MM.1S (cell line): Measurements from ENCODE around the gene GOLPH3.

Experiments
- DNase-seq: peaks from one replicate; pipeline ENCODE4 v3.0.0-alpha.2; 2015
- H2AFZ ChIP-seq: fragments of 300-600 bp; sonication (generic); 2 replicates; pipeline ENCODE4 v1.6.0; 2016; ENCODE audit warnings: antibody characterized with exemption, low read length
- H3F3A ChIP-seq: fragments of 300-600 bp; sonication (generic); 2 replicates; pipeline ENCODE4 v1.6.1; 2016; ENCODE audit warnings: mild to moderate bottlenecking, antibody characterized with exemption, low read length, moderate library complexity, mixed read lengths; ENCODE audit not compliant: insufficient read depth
- H3K27ac ChIP-seq: fragments of 300-600 bp; sonication (generic); 2 replicates; pipeline ENCODE4 v1.5.1; 2016; ENCODE audit warnings: mild to moderate bottlenecking, low read length
- H3K27me3 ChIP-seq: fragments of 300-600 bp; sonication (generic); replicated peaks from 2 replicates; pipeline ENCODE4 v1.6.0; 2016; ENCODE audit warnings: low read length; ENCODE audit not compliant: insufficient read depth
- H3K36me3 ChIP-seq: fragments of 300-600 bp; sonication (generic); replicated peaks from 2 replicates; pipeline ENCODE4 v1.6.1; 2016; ENCODE audit warnings: mild to moderate bottlenecking, low read length, mixed read lengths; ENCODE audit not compliant: insufficient read depth
- H3K4me1 ChIP-seq: fragments of 300-600 bp; sonication (generic); 2 replicates; pipeline ENCODE4 v1.6.1; 2016; ENCODE audit warnings: low read length, mixed read lengths
- H3K4me2 ChIP-seq: fragments of 300-600 bp; sonication (generic); 2 replicates; pipeline ENCODE4 v1.6.0; 2016; ENCODE audit warnings: low read depth, low read length
- H3K4me3 ChIP-seq: fragments of 300-600 bp; sonication (generic); 2 replicates; pipeline ENCODE4 v1.5.1; 2016; ENCODE audit warnings: low read length, mixed read lengths
- H3K79me2 ChIP-seq: fragments of 300-600 bp; sonication (generic); 2 replicates; pipeline ENCODE4 v1.6.1; 2016; ENCODE audit warnings: mixed run types, low read length, mixed read lengths
- H3K9ac ChIP-seq: fragments of 300-600 bp; sonication (generic); 2 replicates; pipeline ENCODE4 v1.6.1; 2016; ENCODE audit warnings: low read length, mixed read lengths
- H3K9me2 ChIP-seq: fragments of 300-600 bp; sonication (generic); replicated peaks from 2 replicates; pipeline ENCODE4 v1.6.1; 2016; ENCODE audit warnings: mild to moderate bottlenecking, low read length, mixed read lengths; ENCODE audit not compliant: insufficient read depth
- H3K9me3 ChIP-seq: fragments of 300-600 bp; sonication (generic); replicated peaks from 2 replicates; pipeline ENCODE4 v1.6.1; 2016; ENCODE audit warnings: mild to moderate bottlenecking, low read length, mixed read lengths; ENCODE audit not compliant: insufficient read depth
- H4K20me1 ChIP-seq: fragments of 300-600 bp; sonication (generic); 2 replicates; pipeline ENCODE4 v1.6.1; 2016; ENCODE audit warnings: mild to moderate bottlenecking, low read length, moderate library complexity, mixed read lengths; ENCODE audit not compliant: insufficient read depth
- EZH2 ChIP-seq: fragments of 300-600 bp; sonication (generic); optimal IDR thresholded peaks from 2 replicates; pipeline ENCODE3; 2017; ENCODE audit warnings: low read depth, mild to moderate bottlenecking, antibody characterized with exemption, low read length, mixed read lengths
- EZH2phosphoT487 ChIP-seq: fragments of 300-600 bp; sonication (generic); IDR thresholded peaks from 2 replicates; pipeline ENCODE4 v1.6.1; 2018; ENCODE audit warnings: antibody characterized with exemption, low read length
- TF ChIP-seq, protein P1 (sequence below): fragments of 300-600 bp; sonication (generic); IDR thresholded peaks from 2 replicates; pipeline ENCODE4 v1.5.1; 2016; ENCODE audit warnings: antibody characterized with exemption, low read length, mixed read lengths

Gene GOLPH3

GRCh38 chr5:32159328-32160072, 14.6 kb downstream of the GOLPH3 start:
- H4K20me1 ChIP-seq = peaks cover 40% of the 10 kb centered on the region
- no peak overlapping the region for H3K27ac ChIP-seq
- no peaks in the 10 kb centered on the region; the same call in 1 of the 2 replicates for H3K36me3 ChIP-seq
- TF ChIP-seq, protein P1, sequence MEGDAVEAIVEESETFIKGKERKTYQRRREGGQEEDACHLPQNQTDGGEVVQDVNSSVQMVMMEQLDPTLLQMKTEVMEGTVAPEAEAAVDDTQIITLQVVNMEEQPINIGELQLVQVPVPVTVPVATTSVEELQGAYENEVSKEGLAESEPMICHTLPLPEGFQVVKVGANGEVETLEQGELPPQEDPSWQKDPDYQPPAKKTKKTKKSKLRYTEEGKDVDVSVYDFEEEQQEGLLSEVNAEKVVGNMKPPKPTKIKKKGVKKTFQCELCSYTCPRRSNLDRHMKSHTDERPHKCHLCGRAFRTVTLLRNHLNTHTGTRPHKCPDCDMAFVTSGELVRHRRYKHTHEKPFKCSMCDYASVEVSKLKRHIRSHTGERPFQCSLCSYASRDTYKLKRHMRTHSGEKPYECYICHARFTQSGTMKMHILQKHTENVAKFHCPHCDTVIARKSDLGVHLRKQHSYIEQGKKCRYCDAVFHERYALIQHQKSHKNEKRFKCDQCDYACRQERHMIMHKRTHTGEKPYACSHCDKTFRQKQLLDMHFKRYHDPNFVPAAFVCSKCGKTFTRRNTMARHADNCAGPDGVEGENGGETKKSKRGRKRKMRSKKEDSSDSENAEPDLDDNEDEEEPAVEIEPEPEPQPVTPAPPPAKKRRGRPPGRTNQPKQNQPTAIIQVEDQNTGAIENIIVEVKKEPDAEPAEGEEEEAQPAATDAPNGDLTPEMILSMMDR = no peak
- TF ChIP-seq EZH2phosphoT487 = no peak
- TF ChIP-seq EZH2 = no peak
- H2AFZ ChIP-seq = no peak overlapping the region
- peaks cover 20% of the 10 kb centered on the region for H3F3A ChIP-seq
- H3K27me3 ChIP-seq = no peaks in the 10 kb centered on the region
- H3K4me2 ChIP-seq = no peak overlapping the region
- H3K4me1 ChIP-seq = peaks cover 43% of the 10 kb centered on the region
- H3K9me2 ChIP-seq = no peaks in the 10 kb centered on the region
- peaks cover 95% of the 10 kb centered on the region for H3K79me2 ChIP-seq
- H3K9me3 ChIP-seq = no peaks in the 10 kb centered on the region
- H3K9ac ChIP-seq = no peak overlapping the region
- no peak overlapping the region for H3K4me3 ChIP-seq
- no peak for DNase-seq

DNA sequence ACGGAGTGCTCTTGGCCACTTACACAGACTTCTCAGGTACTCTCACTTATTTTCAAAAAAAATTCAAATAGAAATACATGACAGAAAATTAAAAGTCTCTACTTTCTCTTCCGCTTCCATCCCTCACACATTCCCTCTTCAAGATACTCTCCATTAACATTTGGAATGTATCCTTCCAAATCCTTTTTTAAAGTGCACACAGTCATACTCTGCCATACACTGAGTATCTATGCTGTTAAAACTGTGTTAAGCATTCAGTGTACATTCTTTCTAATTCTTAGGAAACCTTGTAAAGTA, 15.5 kb downstream of the GOLPH3 start:
- no peak overlapping the region for H2AFZ ChIP-seq
- H3K9me3 ChIP-seq = no peaks in the 10 kb centered on the region
- no peak overlapping the region for H3K4me3 ChIP-seq
- no peak for DNase-seq
- no peak overlapping the region for H3K4me2 ChIP-seq
- peaks cover 50% of the 10 kb centered on the region for H3K4me1 ChIP-seq
- H3K9ac ChIP-seq = no peak overlapping the region
- H3F3A ChIP-seq = peaks cover 12% of the 10 kb centered on the region; the same call in 1 of the 2 replicates
- no peaks in the 10 kb centered on the region for H3K9me2 ChIP-seq
- H3K36me3 ChIP-seq = no peaks in the 10 kb centered on the region; the same call in 1 of the 2 replicates
- no peak overlapping the region for H3K27ac ChIP-seq
- H3K79me2 ChIP-seq = peaks cover 95% of the 10 kb centered on the region
- peaks cover 48% of the 10 kb centered on the region for H4K20me1 ChIP-seq
- TF ChIP-seq EZH2phosphoT487 (no peak), EZH2 (no peak)
- TF ChIP-seq, protein P1 = no peak
- no peaks in the 10 kb centered on the region for H3K27me3 ChIP-seq

- H4K20me1 ChIP-seq = peaks cover 57% of the 10 kb centered on the region
- peaks cover 8% of the 10 kb centered on the region; the same call in 1 of the 2 replicates for H3F3A ChIP-seq
- H3K9me3 ChIP-seq = no peaks in the 10 kb centered on the region
- H3K4me1 ChIP-seq = peaks cover 45% of the 10 kb centered on the region
- no peak overlapping the region for H3K4me3 ChIP-seq
- H3K4me2 ChIP-seq = no peak overlapping the region
- no peak for DNase-seq
- no peaks in the 10 kb centered on the region for H3K9me2 ChIP-seq
- H3K27me3 ChIP-seq = no peaks in the 10 kb centered on the region
- no peak overlapping the region for H3K9ac ChIP-seq
- TF ChIP-seq EZH2 (no peak), EZH2phosphoT487 (no peak)
- TF ChIP-seq, protein P1 = no peak
- H3K79me2 ChIP-seq = peaks cover 95% of the 10 kb centered on the region
- H3K27ac ChIP-seq = no peak overlapping the region
- peaks cover 3% of the 10 kb centered on the region; the same call in 1 of the 2 replicates for H3K36me3 ChIP-seq
- H2AFZ ChIP-seq = no peak overlapping the region
Observed at GRCh38 chr5:32157078-32157477, 17.0 kb downstream of the GOLPH3 start.
